ENCODE results near the gene ALDOA.

- TF ChIP-seq GATA2 (IDR thresholded peaks at IDR 0.05; ENCODE audit: low read depth, low read length) (no peak), GATA3 (IDR thresholded peaks at IDR 0.05; ENCODE audit: low read depth, low read length) (no peak)
Measured at GRCh38 chr16:30084096-30084815, 18.7 kb downstream of the ALDOA start.
